Jurkat, Clone E6-1 (cell line): ENCODE data around the gene SPEN.
"Not testable (repeated sequence)": the region's sequence is repeated elsewhere in the genome, so short reads cannot be mapped to it uniquely, and the experiment has no call there.

Experiments
- DNase-seq: peaks from one replicate; pipeline ENCODE4 v3.0.0-alpha.2; 2011; ENCODE audit warnings: low read depth, low spot score
- H3K4me3 ChIP-seq: 2 replicates; pipeline ENCODE4 v1.5.1; 2011; ENCODE audit warnings: mild to moderate bottlenecking, low read length, control low read depth, moderate library complexity

SPEN gene

GRCh38 chr1:15885701-15886610 is 38.4 kb downstream of the SPEN start:
- DNase-seq = no peak
- H3K4me3 ChIP-seq = no peak overlapping the region

- H3K4me3 ChIP-seq = no peak overlapping the region
- no peak for DNase-seq
These were observed 39.2 kb downstream of the SPEN start for GRCh38 chr1:15886611-15887167.

GRCh38 chr1:15892857-15893599 is 45.5 kb downstream of the SPEN start:
- DNase-seq, H3K4me3 ChIP-seq: not testable (repeated sequence)

- no peak for DNase-seq
- no peak overlapping the region for H3K4me3 ChIP-seq
These were observed 47.7 kb downstream of the SPEN start for GRCh38 chr1:15895233-15895632.

- DNase-seq, H3K4me3 ChIP-seq: not testable (repeated sequence)
These were observed 49.5 kb downstream of the SPEN start for GRCh38 chr1:15896841-15897610.

- DNase-seq = no peak
- H3K4me3 ChIP-seq = no peak overlapping the region
These were observed 51.8 kb downstream of the SPEN start for GRCh38 chr1:15899266-15899665.

GRCh38 chr1:15900662-15901279 is 53.3 kb downstream of the SPEN start:
- DNase-seq = no peak
- H3K4me3 ChIP-seq = no peak overlapping the region

- no peak for DNase-seq
- H3K4me3 ChIP-seq = no peak overlapping the region
These were observed 55.4 kb downstream of the SPEN start for GRCh38 chr1:15902882-15903281.

DNA sequence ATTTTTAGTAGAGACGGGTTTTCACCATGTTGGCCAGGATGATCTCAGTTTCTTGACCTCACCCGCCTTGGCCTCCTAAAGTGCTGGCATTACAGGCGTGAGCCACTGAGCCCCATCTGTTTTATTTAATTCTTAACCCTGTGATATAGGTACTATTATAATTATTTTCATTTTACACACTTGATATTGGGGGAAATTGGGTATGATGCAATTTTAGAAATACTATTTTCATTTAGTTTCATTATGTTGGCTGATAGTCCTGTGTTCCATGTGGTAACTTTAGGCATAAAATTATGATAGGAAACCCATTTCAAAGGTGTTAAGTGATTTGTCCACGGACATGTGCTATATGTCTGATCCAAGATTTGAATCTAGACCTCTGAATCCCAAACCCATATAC is 61.1 kb downstream of the SPEN start:
- no peak for DNase-seq
- no peak overlapping the region for H3K4me3 ChIP-seq

DNA sequence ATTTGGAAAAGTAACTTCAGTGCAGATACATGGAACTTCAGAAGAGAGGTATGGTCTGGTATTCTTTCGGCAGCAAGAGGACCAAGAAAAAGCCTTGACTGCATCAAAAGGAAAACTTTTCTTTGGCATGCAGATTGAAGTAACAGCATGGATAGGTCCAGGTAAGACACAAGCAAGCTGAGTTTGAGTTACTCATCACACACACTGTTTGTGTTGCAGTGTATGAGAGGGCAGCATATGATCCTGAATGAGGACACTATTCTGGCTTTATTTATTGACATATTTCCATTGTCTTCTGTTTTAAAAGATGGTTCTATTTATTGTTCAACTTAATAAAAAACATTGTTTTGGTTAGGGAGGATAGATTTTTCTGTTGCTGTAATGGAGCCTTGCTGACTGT is 63.6 kb downstream of the SPEN start:
- no peak overlapping the region for H3K4me3 ChIP-seq
- DNase-seq = no peak

- DNase-seq = no peak
- no peak overlapping the region for H3K4me3 ChIP-seq
These were observed 64.4 kb downstream of the SPEN start for GRCh38 chr1:15911927-15912326.

DNA sequence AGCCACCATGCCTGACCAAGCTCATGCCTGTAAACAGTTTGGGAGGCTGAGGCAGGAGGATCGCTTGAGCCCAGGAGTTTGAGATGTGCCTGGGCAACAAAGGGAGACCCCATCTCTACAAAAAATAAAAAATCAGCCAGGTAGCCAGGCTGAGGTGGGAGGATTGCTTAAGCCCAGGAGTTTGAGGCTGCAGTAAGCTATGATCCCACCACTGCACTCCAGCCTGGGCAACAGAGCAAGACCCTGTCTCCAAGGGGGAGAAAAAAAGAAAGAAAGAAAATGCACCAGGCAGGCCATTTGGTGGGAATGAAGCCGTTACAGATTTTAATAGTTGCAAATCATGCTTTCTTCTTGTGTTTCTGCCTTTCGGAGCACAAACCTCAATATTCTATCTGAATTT is 66.1 kb downstream of the SPEN start:
- not testable (repeated sequence) for H3K4me3 ChIP-seq, DNase-seq

DNA sequence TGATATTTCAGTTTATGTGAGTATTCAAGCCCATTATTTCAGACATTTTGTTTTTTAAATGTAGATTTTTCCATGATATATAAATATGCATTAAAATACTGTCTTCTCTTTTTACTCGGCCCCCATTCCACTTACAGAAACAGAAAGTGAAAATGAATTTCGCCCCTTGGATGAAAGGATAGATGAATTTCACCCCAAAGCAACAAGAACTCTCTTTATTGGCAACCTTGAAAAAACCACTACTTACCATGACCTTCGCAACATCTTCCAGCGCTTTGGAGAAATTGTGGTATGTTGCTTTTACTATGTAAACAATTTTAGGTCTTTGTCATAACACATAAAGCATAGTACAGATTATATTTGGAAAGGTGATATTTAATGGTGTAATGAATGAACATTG is 68.5 kb downstream of the SPEN start:
- no peak overlapping the region for H3K4me3 ChIP-seq
- peak; percentile 7 for DNase-seq

DNA sequence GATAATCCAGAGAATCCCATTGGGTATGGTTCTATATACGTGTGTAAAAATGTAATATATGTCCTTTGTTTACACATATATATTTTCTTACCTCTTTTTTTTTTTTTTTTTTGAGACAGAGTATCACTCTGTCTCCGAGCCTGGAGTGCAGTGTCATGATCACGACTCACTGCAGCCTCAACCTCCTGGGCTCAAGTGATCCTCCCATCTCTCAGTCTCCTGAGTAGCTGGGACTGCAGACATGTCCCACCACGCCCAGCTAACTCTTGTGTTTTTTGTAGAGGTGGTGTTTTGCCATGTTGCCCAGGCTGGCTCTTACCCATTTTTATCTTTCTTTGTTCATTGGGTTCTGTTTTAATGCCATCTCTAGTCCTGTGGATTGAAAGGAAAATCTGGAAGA is 68.9 kb downstream of the SPEN start:
- DNase-seq = no peak

GRCh38 chr1:15916916-15917315 is 69.4 kb downstream of the SPEN start:
- no peak for DNase-seq
- H3K4me3 ChIP-seq = no peak overlapping the region

More for the DNA sequence above, 68.9 kb downstream of the SPEN start:
- H3K4me3 ChIP-seq = no peak overlapping the region

- DNase-seq = no peak
- H3K4me3 ChIP-seq = no peak overlapping the region
These were observed 71.6 kb downstream of the SPEN start for GRCh38 chr1:15918962-15919715.

GRCh38 chr1:15923241-15923640 is 75.7 kb downstream of the SPEN start:
- H3K4me3 ChIP-seq = no peak overlapping the region
- no peak for DNase-seq

DNA sequence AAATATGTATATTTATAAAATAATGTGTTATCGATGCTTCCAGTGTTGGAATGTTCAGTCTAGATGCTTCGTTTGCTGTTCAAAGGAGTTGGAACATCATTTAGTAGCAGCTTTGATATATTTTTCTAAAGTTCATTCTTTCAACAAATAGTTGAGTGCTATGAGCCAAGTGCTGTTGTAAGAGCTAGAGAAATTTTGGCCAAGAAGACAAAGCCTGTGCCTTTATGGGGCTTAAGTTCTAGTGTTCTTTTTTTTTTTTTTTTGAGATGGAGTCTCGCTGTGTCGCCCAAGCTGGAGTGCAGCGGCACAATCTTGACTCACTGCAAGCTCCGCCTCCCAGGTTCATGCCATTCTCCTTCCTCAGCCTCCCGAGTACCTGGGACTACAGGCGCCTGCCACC is 78.9 kb downstream of the SPEN start:
- DNase-seq, H3K4me3 ChIP-seq: not testable (repeated sequence)
